Right cardiac atrium (tissue), 5 donors: ENCODE measurements around the gene CGN. TPM values are rescaled to one million over a fixed set of nuclear protein-coding genes. Genes with fewer than 3 reads are reported as not detected.

ENCODE experiments used
- ATAC-seq, 2 donors: fragments of 200-7000 bp; cut with Tn5 transposase; one replicate each; pipeline versions ENCODE4 v1.8.0 to v1.9.1; 2020; ENCODE audit warnings: moderate library complexity in 2 of 2, mild to moderate bottlenecking in 1 of 2
- DNase-seq, 3 donors: peaks; one replicate each; pipeline ENCODE4 v3.0.0-alpha.2; 2020
- H3K27ac ChIP-seq: one replicate; pipeline ENCODE4 v1.5.1; 2013; ENCODE audit warnings: mild to moderate bottlenecking, low read length, control low read depth, moderate library complexity
- H3K27me3 ChIP-seq: one replicate; pipeline ENCODE4 v1.6.1; 2013; ENCODE audit not compliant: control insufficient read depth, insufficient read depth
- H3K4me1 ChIP-seq: one replicate; pipeline ENCODE4 v1.6.1; 2013; ENCODE audit warnings: low read length; ENCODE audit not compliant: control insufficient read depth, insufficient read depth
- H3K4me3 ChIP-seq: one replicate; pipeline ENCODE4 v1.5.1; 2013; ENCODE audit warnings: low read length, control low read depth
- H3K9me3 ChIP-seq: one replicate; pipeline ENCODE4 v1.6.1; 2013; ENCODE audit warnings: low read length; ENCODE audit not compliant: control insufficient read depth
- WGBS: extraction: QIAGEN DNeasy Blood & Tissue Kit; methylation state at CpG from one replicate; pipeline ENCODE4 v1.1.7; 2013; 5-methylcytosine and 5-hydroxymethylcytosine counted together
- intact Hi-C, 4 donors: fragments of 100-400 bp; cut with DNase I; formaldehyde crosslinking; loops; one replicate each; pipeline versions ENCODE4 v1.11.0 to v1.14.0; 2022 to 2023
- polyA plus RNA-seq: library from polyadenylated mRNA; stranded (reverse); fragments of 200-250 nt; gene quantifications from one replicate; pipeline ENCODE4 v1.2.3, GENCODE V29; 2013
- total RNA-seq, 4 donors: library from RNA; stranded (reverse); fragmentation: NEBNext Ultra II Directional; extraction: Animal tissue kit (Norgen Biotek cat#: 25700); gene quantifications; one replicate each; pipeline ENCODE4 v1.2.1, GENCODE V29; 2021
- donor health status: healthy with polysubstance abuse.
- donor health status: DM: no; HTN: yes; CAD: no.
- donor health status: DM: no; HTN: no; CAD: no.
- donor health status: DM: no; HTN: yes; CAD: no; lungs with severe emphysema.
- donor health status: DM: yes; HTN: yes; CAD: no.

CGN gene
- total and polyA plus RNA-seq, 5 donors, result 0.18 to 0.77 (median 0.47) TPM

- intact Hi-C loops, result no loop called here
- DNase-seq, result no peak
- no peak overlapping the region for H3K4me3 ChIP-seq
- no peaks in the 10 kb centered on the region for H3K9me3 ChIP-seq
- WGBS, result 92% methylated on average over 4 of the region's 4 CpGs
- no peak for ATAC-seq
- H3K4me1 ChIP-seq, result no peaks in the 10 kb centered on the region
- H3K27me3 ChIP-seq, result no peaks in the 10 kb centered on the region
- no peak overlapping the region for H3K27ac ChIP-seq
These were observed 42.5 kb downstream of the CGN start for GRCh38 chr1:151553659-151554058.

GRCh38 chr1:151556052-151556451 is 44.9 kb downstream of the CGN start:
- no peak for ATAC-seq
- H3K9me3 ChIP-seq, result no peaks in the 10 kb centered on the region
- no peak overlapping the region for H3K4me3 ChIP-seq
- WGBS, result 90% methylated on average over 2 of the region's 2 CpGs
- intact Hi-C loops, result no loop called here
- no peak overlapping the region for H3K27ac ChIP-seq
- no peaks in the 10 kb centered on the region for H3K4me1 ChIP-seq
- H3K27me3 ChIP-seq, result no peaks in the 10 kb centered on the region
- DNase-seq, result no peak

- ATAC-seq, result no peak
- no peak overlapping the region for H3K4me3 ChIP-seq
- no peak overlapping the region for H3K27ac ChIP-seq
- WGBS, result 89% methylated on average over 1 of the region's 1 CpG
- no peak for DNase-seq
- H3K9me3 ChIP-seq, result no peaks in the 10 kb centered on the region
- intact Hi-C loops, result no loop called here
- H3K4me1 ChIP-seq, result no peaks in the 10 kb centered on the region
- H3K27me3 ChIP-seq, result no peaks in the 10 kb centered on the region
These were observed 51.5 kb downstream of the CGN start for GRCh38 chr1:151562661-151563060.

GRCh38 chr1:151563376-151563775 is 52.2 kb downstream of the CGN start:
- no peak for ATAC-seq
- Histone ChIP-seq H3K9me3 (no peaks in the 10 kb centered on the region), H3K4me3 (no peak overlapping the region), H3K27ac (no peak overlapping the region), H3K4me1 (no peaks in the 10 kb centered on the region), H3K27me3 (no peaks in the 10 kb centered on the region)
- intact Hi-C loops, result no loop called here
- 46% methylated on average over 2 of the region's 2 CpGs for WGBS
- DNase-seq, result no peak

- no peak for ATAC-seq
- no peaks in the 10 kb centered on the region for H3K4me1 ChIP-seq
- 57% methylated on average over 5 of the region's 5 CpGs for WGBS
- H3K27ac ChIP-seq, result no peak overlapping the region
- intact Hi-C loops, result no loop called here
- no peak overlapping the region for H3K4me3 ChIP-seq
- no peaks in the 10 kb centered on the region for H3K27me3 ChIP-seq
- DNase-seq, result no peak
- no peaks in the 10 kb centered on the region for H3K9me3 ChIP-seq
These were observed 54.5 kb downstream of the CGN start for GRCh38 chr1:151565502-151566189.

- WGBS, result 79% methylated on average over 3 of the region's 3 CpGs
These were observed 57.5 kb downstream of the CGN start for GRCh38 chr1:151568626-151569088.

GRCh38 chr1:151570819-151571218 is 59.6 kb downstream of the CGN start:
- 87% methylated on average over 1 of the region's 1 CpG for WGBS
- H3K27ac ChIP-seq, result no peak overlapping the region
- DNase-seq (no peak), ATAC-seq (no peak)
- H3K4me3 ChIP-seq, result no peak overlapping the region
- no peaks in the 10 kb centered on the region for H3K4me1 ChIP-seq
- no peaks in the 10 kb centered on the region for H3K9me3 ChIP-seq
- H3K27me3 ChIP-seq, result no peaks in the 10 kb centered on the region
- intact Hi-C loops, result no loop called here

More at GRCh38 chr1:151568626-151569088, 57.5 kb downstream of the CGN start:
- no peaks in the 10 kb centered on the region for H3K27me3 ChIP-seq
- H3K27ac ChIP-seq, result no peak overlapping the region
- H3K4me3 ChIP-seq, result no peak overlapping the region
- intact Hi-C loops, result no loop called here
- no peak for ATAC-seq
- H3K4me1 ChIP-seq, result no peaks in the 10 kb centered on the region
- DNase-seq, result no peak
- H3K9me3 ChIP-seq, result no peaks in the 10 kb centered on the region

- Histone ChIP-seq H3K4me1 (no peaks in the 10 kb centered on the region), H3K4me3 (no peak overlapping the region), H3K27me3 (no peaks in the 10 kb centered on the region), H3K27ac (no peak overlapping the region), H3K9me3 (no peaks in the 10 kb centered on the region)
- peak; percentile 79 to 98 for ATAC-seq
- intact Hi-C loops, result no loop called here
- 79% methylated on average over 12 of the region's 12 CpGs for WGBS
- peak in 2 of 3 donors; percentile 57 to 66 for DNase-seq
These were observed 63.7 kb downstream of the CGN start for GRCh38 chr1:151574575-151575529.

- Histone ChIP-seq H3K27ac (no peak overlapping the region), H3K27me3 (no peaks in the 10 kb centered on the region), H3K9me3 (no peaks in the 10 kb centered on the region), H3K4me3 (no peak overlapping the region), H3K4me1 (no peaks in the 10 kb centered on the region)
- intact Hi-C loops, result no loop called here
- ATAC-seq (no peak), DNase-seq (no peak)
- WGBS, result 98% methylated on average over 2 of the region's 2 CpGs
These were observed 66.0 kb downstream of the CGN start for GRCh38 chr1:151577173-151577572.

- H3K4me3 ChIP-seq, result no peak overlapping the region
- no peaks in the 10 kb centered on the region for H3K27me3 ChIP-seq
- DNase-seq (no peak), ATAC-seq (no peak)
- H3K27ac ChIP-seq, result no peak overlapping the region
- H3K4me1 ChIP-seq, result no peaks in the 10 kb centered on the region
- intact Hi-C loops, result no loop called here
- H3K9me3 ChIP-seq, result no peaks in the 10 kb centered on the region
- WGBS, result 97% methylated on average over 1 of the region's 1 CpG
These were observed 67.8 kb downstream of the CGN start for GRCh38 chr1:151578941-151579340.
